Prostate gland (tissue), 2 donors: ENCODE data around the gene PATE1. TPM values are rescaled to one million over a fixed set of nuclear protein-coding genes. Genes with fewer than 3 reads are reported as not detected.

Source experiments
- DNase-seq: peaks from one replicate; pipeline ENCODE4 v3.0.0-alpha.2; 2019; ENCODE audit warnings: low spot score
- H3K27ac ChIP-seq, 2 donors: fragments of 200-600 bp; sonication (generic); 2 replicates each; pipeline ENCODE4 v1.5.1; 2017 to 2019
- H3K27me3 ChIP-seq: fragments of 200-600 bp; sonication (generic); replicated peaks from 2 replicates; pipeline ENCODE4 v1.5.1; 2019; ENCODE audit not compliant: insufficient read depth
- H3K36me3 ChIP-seq, 2 donors: fragments of 200-600 bp; sonication (generic); 1 replicate in 1 of 2; 2 replicates in 1 of 2; pipeline versions ENCODE4 v1.5.1 to v1.8.1; 2017 to 2019
- H3K4me1 ChIP-seq: fragments of 200-600 bp; sonication (generic); replicated peaks from 2 replicates; pipeline ENCODE4 v1.5.1; 2019
- H3K4me3 ChIP-seq, 2 donors: fragments of 200-600 bp; sonication (generic); 2 replicates each; pipeline ENCODE4 v1.5.1; 2017 to 2019
- H3K9me3 ChIP-seq: fragments of 200-600 bp; sonication (generic); 2 replicates; pipeline ENCODE4 v1.5.1; 2017
- POLR2A ChIP-seq: fragments of 450-650 bp; IDR thresholded peaks from one replicate; pipeline ENCODE4 v1.6.1; 2016; ENCODE audit warnings: antibody characterized with exemption, mild to moderate bottlenecking
- POLR2AphosphoS5 ChIP-seq: sonication (generic); formaldehyde crosslinking; IDR thresholded peaks from one replicate; pipeline ENCODE4 v1.6.1; 2017; ENCODE audit warnings: antibody characterized with exemption
- WGBS: methylation state at CpG from one replicate; pipeline ENCODE4 v1.1.5; 2018; 5-methylcytosine and 5-hydroxymethylcytosine counted together
- intact Hi-C: fragments of 100-400 bp; cut with DNase I; formaldehyde crosslinking; loops from one replicate; pipeline ENCODE4 v1.14.2; 2022
- total RNA-seq, 2 donors: library from RNA; depleted of rRNA; stranded (reverse); fragments of >200 nt; gene quantifications; one replicate each; pipeline ENCODE4 v1.1.0, GENCODE V29; 2016
- TF ChIP-seq, protein P1 (sequence below), 4 experiments: fragments of 200-600 bp in 2 of 4; fragments of 450-650 bp in 2 of 4; sonication (generic) in 2 of 4; IDR thresholded peaks; 1 replicate in 3 of 4; 2 replicates in 1 of 4; pipeline ENCODE4 v1.5.1; 2016 to 2019; ENCODE audit warnings: antibody characterized with exemption in 4 of 4, mild to moderate bottlenecking in 2 of 4, moderate library complexity in 2 of 4

PATE1 gene
- total RNA-seq, 2 donors from 2014 or later = 3.5 TPM; not detected in 1

DNA sequence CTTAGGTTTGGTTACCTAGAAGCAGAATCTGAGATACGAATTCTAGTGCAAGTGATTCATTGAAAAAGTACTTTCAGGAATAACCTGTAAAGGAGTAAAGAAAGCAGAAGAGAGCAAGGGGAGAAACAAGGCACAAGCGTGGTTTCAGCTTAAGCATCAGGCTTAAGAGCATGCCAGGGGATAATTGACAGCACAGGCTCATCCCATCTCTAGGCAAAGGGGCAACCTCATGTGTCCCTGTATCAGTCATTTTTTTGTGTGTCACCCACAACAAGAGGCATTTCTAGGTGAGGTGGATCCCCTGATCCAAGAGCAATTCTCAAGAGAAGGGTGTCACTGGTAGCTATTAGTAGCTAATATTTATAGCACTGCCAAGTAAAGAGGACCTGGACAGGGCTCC, 24.5 kb downstream of the PATE1 start:
- no peak for DNase-seq
- Histone ChIP-seq H3K27ac (no peak overlapping the region), H3K4me1 (no peaks in the 10 kb centered on the region), H3K36me3 (no peaks in the 10 kb centered on the region), H3K27me3 (no peaks in the 10 kb centered on the region), H3K9me3 (no peaks in the 10 kb centered on the region), H3K4me3 (no peak overlapping the region)
- 78% methylated on average over 2 of the region's 2 CpGs for WGBS
- TF ChIP-seq POLR2A = no peak
- TF ChIP-seq, protein P1, sequence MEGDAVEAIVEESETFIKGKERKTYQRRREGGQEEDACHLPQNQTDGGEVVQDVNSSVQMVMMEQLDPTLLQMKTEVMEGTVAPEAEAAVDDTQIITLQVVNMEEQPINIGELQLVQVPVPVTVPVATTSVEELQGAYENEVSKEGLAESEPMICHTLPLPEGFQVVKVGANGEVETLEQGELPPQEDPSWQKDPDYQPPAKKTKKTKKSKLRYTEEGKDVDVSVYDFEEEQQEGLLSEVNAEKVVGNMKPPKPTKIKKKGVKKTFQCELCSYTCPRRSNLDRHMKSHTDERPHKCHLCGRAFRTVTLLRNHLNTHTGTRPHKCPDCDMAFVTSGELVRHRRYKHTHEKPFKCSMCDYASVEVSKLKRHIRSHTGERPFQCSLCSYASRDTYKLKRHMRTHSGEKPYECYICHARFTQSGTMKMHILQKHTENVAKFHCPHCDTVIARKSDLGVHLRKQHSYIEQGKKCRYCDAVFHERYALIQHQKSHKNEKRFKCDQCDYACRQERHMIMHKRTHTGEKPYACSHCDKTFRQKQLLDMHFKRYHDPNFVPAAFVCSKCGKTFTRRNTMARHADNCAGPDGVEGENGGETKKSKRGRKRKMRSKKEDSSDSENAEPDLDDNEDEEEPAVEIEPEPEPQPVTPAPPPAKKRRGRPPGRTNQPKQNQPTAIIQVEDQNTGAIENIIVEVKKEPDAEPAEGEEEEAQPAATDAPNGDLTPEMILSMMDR (IDR thresholded peaks at IDR 0.05) = no peak
- no peak for TF ChIP-seq POLR2AphosphoS5
- intact Hi-C loops = no loop called here

DNA sequence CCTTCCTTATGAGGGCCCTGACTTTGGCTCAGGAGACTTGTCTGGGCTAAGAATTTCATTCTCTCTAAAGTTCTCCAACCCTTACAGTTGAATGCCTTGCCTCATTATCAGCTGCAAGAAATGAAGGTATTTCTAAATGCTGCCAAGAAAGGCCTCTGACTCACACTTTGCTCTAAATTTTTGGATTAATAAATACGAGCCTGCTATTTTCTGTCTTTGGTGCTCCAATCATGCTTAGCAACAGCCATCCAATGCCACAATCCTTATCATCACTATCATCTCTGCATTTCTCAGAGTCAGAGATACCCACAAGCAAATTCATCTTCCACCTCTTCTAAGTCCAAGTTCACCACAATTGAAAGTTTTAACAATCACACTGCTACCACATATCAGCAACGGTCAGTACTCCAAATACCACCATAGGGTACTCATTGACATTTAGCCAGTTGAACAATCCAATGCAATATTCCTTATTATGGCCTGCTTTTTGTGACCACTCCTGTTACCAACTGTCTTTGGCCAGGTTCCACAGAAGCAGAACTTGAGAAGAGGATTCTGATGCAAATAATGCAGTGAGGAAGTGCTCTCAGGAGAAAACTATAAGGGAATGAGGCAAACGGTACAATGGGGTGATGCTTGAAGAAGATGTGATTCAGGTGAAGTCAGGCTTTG, 26.9 kb downstream of the PATE1 start:
- intact Hi-C loops = no loop called here
- no peak for DNase-seq
- WGBS = 70% methylated on average over 3 of the region's 3 CpGs
- H3K27ac ChIP-seq = no peak overlapping the region
- H3K36me3 ChIP-seq = no peaks in the 10 kb centered on the region
- no peaks in the 10 kb centered on the region for H3K9me3 ChIP-seq
- no peaks in the 10 kb centered on the region for H3K4me1 ChIP-seq
- TF ChIP-seq, protein P1 (IDR thresholded peaks at IDR 0.05) = no peak
- TF ChIP-seq POLR2A (no peak), POLR2AphosphoS5 (no peak)
- H3K27me3 ChIP-seq = no peaks in the 10 kb centered on the region
- no peak overlapping the region for H3K4me3 ChIP-seq

- no peaks in the 10 kb centered on the region for H3K4me1 ChIP-seq
- intact Hi-C loops = no loop called here
- no peaks in the 10 kb centered on the region for H3K9me3 ChIP-seq
- no peak overlapping the region for H3K4me3 ChIP-seq
- TF ChIP-seq POLR2AphosphoS5 (no peak), POLR2A (no peak)
- TF ChIP-seq, protein P1 (IDR thresholded peaks at IDR 0.05) = no peak
- no peaks in the 10 kb centered on the region for H3K36me3 ChIP-seq
- no peak overlapping the region for H3K27ac ChIP-seq
- no peak for DNase-seq
- no peaks in the 10 kb centered on the region for H3K27me3 ChIP-seq
- 62% methylated on average over 3 of the region's 3 CpGs for WGBS
These were observed 27.4 kb downstream of the PATE1 start for GRCh38 chr11:125773516-125773915.

- WGBS = 68% methylated on average over 5 of the region's 5 CpGs
- DNase-seq = no peak
- no peaks in the 10 kb centered on the region for H3K9me3 ChIP-seq
- H3K27ac ChIP-seq = no peak overlapping the region
- intact Hi-C loops = no loop called here
- H3K4me3 ChIP-seq = no peak overlapping the region
- no peaks in the 10 kb centered on the region for H3K27me3 ChIP-seq
- H3K4me1 ChIP-seq = no peaks in the 10 kb centered on the region
- TF ChIP-seq, protein P1 (IDR thresholded peaks at IDR 0.05) = no peak
- no peak for TF ChIP-seq POLR2A
- TF ChIP-seq POLR2AphosphoS5 = no peak
- no peaks in the 10 kb centered on the region for H3K36me3 ChIP-seq
These were observed 31.2 kb downstream of the PATE1 start for GRCh38 chr11:125777309-125777708.

- Histone ChIP-seq H3K9me3 (no peaks in the 10 kb centered on the region), H3K27ac (no peak within 1 kb of the TSS), H3K4me1 (no peaks in the 10 kb centered on the region), H3K4me3 (no peak within 1 kb of the TSS), H3K27me3 (no peaks in the 10 kb centered on the region), H3K36me3 (no peaks in the 10 kb centered on the region)
- intact Hi-C loops = no loop called here
- no peak for TF ChIP-seq POLR2AphosphoS5
- TF ChIP-seq, protein P1 (IDR thresholded peaks at IDR 0.05) = no peak
- TF ChIP-seq POLR2A = no peak
- no peak for DNase-seq
These were observed 32.6 kb downstream of the PATE1 start, which contains the start of gene PATE2 for GRCh38 chr11:125778728-125779127. PATE2 (minus strand) TSS chr11:125778828; CDS start chr11:125778773, 55 bp downstream.
